Activated CD8-positive, alpha-beta memory T cell treated with anti-CD3 and anti-CD28 coated beads, Interleukin-2, amount 10 ng/mL, durations not matched to agents 7 days and 5 days (primary cell): ENCODE measurements around the gene ZNF681. TPM values are rescaled to one million over a fixed set of nuclear protein-coding genes. Genes with fewer than 3 reads are reported as not detected.
"Not testable (repeated sequence)": the region's sequence is repeated elsewhere in the genome, so short reads cannot be mapped to it uniquely, and the experiment has no call there.

Experiments
- ATAC-seq: fragments of 150-1000 bp; cut with Tn5 transposase; one replicate; pipeline ENCODE4 v1.10.0; 2021; ENCODE audit warnings: moderate library complexity
- CTCF ChIA-PET: fragments of 350-600 bp; sonication (Branson Sonifier 250); formaldehyde crosslinking; loops from one replicate; lab custom pipeline; 2021; ENCODE audit warnings: antibody characterized with exemption; lab: Charles Lee
- DNase-seq: peaks from one replicate; pipeline ENCODE4 v3.0.0-alpha.2; 2020
- H3K27ac Mint-ChIP-seq: one replicate; pipeline ENCODE4 v1.8.0; 2021; ENCODE audit warnings: mild to moderate bottlenecking, mixed read lengths
- H3K27me3 Mint-ChIP-seq: one replicate; pipeline ENCODE4 v1.8.0; 2021; ENCODE audit warnings: mixed read lengths
- H3K36me3 Mint-ChIP-seq: one replicate; pipeline ENCODE4 v1.8.0; 2021; ENCODE audit warnings: mild to moderate bottlenecking, mixed read lengths
- H3K4me1 Mint-ChIP-seq: one replicate; pipeline ENCODE4 v1.8.0; 2021; ENCODE audit warnings: mixed read lengths
- H3K4me3 Mint-ChIP-seq: one replicate; pipeline ENCODE4 v1.8.0; 2021; ENCODE audit warnings: mild to moderate bottlenecking, moderate library complexity, mixed read lengths
- H3K9me3 Mint-ChIP-seq: one replicate; pipeline ENCODE4 v1.8.0; 2022; ENCODE audit warnings: low read depth, mixed read lengths
- total RNA-seq, 2 experiments: library from RNA; stranded (reverse); gene quantifications; one replicate each; pipeline ENCODE4 v1.2.3, GENCODE V29; 2021

Gene ZNF681
- total RNA-seq, 2 experiments from 2014 or later: 3.8 to 4.9 TPM

GRCh38 chr19:23770672-23771250 is 12.1 kb upstream of the ZNF681 start:
- Mint-ChIP-seq H3K27me3 (no peaks in the 10 kb centered on the region), H3K4me3 (no peak overlapping the region), H3K27ac (no peak overlapping the region), H3K9me3 (peaks cover 16% of the 10 kb centered on the region), H3K4me1 (peaks cover 25% of the 10 kb centered on the region), H3K36me3 (peaks cover 65% of the 10 kb centered on the region)
- ATAC-seq: no peak
- DNase-seq: no peak
- CTCF ChIA-PET: no interaction called here

- peaks cover 69% of the 10 kb centered on the region for H3K36me3 Mint-ChIP-seq
- DNase-seq: no peak
- H3K27me3 Mint-ChIP-seq: no peaks in the 10 kb centered on the region
- H3K4me3 Mint-ChIP-seq: no peak overlapping the region
- CTCF ChIA-PET: no interaction called here
- H3K27ac Mint-ChIP-seq: no peak overlapping the region
- no peak for ATAC-seq
- peaks cover 19% of the 10 kb centered on the region for H3K9me3 Mint-ChIP-seq
- peaks cover 25% of the 10 kb centered on the region for H3K4me1 Mint-ChIP-seq
These were observed 11.2 kb upstream of the ZNF681 start for GRCh38 chr19:23769691-23770468.

- DNase-seq (no peak), ATAC-seq (no peak)
- Mint-ChIP-seq H3K4me3 (no peak overlapping the region), H3K27ac (no peak overlapping the region), H3K27me3 (no peaks in the 10 kb centered on the region), H3K36me3 (peaks cover 56% of the 10 kb centered on the region), H3K4me1 (peaks cover 31% of the 10 kb centered on the region), H3K9me3 (peaks cover 8% of the 10 kb centered on the region)
- CTCF ChIA-PET: no interaction called here
These were observed 8.3 kb upstream of the ZNF681 start for GRCh38 chr19:23766951-23767350.

- CTCF ChIA-PET: no interaction called here
- no peak overlapping the region for H3K4me3 Mint-ChIP-seq
- peaks cover 7% of the 10 kb centered on the region for H3K9me3 Mint-ChIP-seq
- no peak overlapping the region for H3K27ac Mint-ChIP-seq
- H3K36me3 Mint-ChIP-seq: peaks cover 38% of the 10 kb centered on the region
- no peaks in the 10 kb centered on the region for H3K27me3 Mint-ChIP-seq
- DNase-seq (no peak), ATAC-seq (no peak)
- H3K4me1 Mint-ChIP-seq: peaks cover 20% of the 10 kb centered on the region
These were observed 6.1 kb upstream of the ZNF681 start for GRCh38 chr19:23764781-23765180.

GRCh38 chr19:23762884-23763711 is 4.4 kb upstream of the ZNF681 start:
- CTCF ChIA-PET: no interaction called here
- no peaks in the 10 kb centered on the region for H3K27me3 Mint-ChIP-seq
- ATAC-seq (peak; percentile 78), DNase-seq (peak; percentile 87)
- H3K4me1 Mint-ChIP-seq: peaks cover 25% of the 10 kb centered on the region
- H3K27ac Mint-ChIP-seq: peak overlapping the region; percentile 81
- peaks cover 34% of the 10 kb centered on the region for H3K36me3 Mint-ChIP-seq
- peaks cover 7% of the 10 kb centered on the region for H3K9me3 Mint-ChIP-seq
- H3K4me3 Mint-ChIP-seq: peak overlapping the region; percentile 91

- CTCF ChIA-PET: no interaction called here
These were observed 3.8 kb upstream of the ZNF681 start for GRCh38 chr19:23762548-23762883.

GRCh38 chr19:23760326-23760725 is 1.6 kb upstream of the ZNF681 start:
- H3K4me3 Mint-ChIP-seq, H3K27ac Mint-ChIP-seq, H3K9me3 Mint-ChIP-seq, H3K27me3 Mint-ChIP-seq, ATAC-seq, DNase-seq, CTCF ChIA-PET: not testable (repeated sequence)
- peaks cover 33% of the 10 kb centered on the region for H3K4me1 Mint-ChIP-seq
- peaks cover 36% of the 10 kb centered on the region for H3K36me3 Mint-ChIP-seq

More at GRCh38 chr19:23762548-23762883, 3.8 kb upstream of the ZNF681 start:
- peaks cover 7% of the 10 kb centered on the region for H3K9me3 Mint-ChIP-seq
- peak overlapping the region; percentile 81 for H3K27ac Mint-ChIP-seq
- H3K27me3 Mint-ChIP-seq: no peaks in the 10 kb centered on the region
- peaks cover 34% of the 10 kb centered on the region for H3K36me3 Mint-ChIP-seq
- peak overlapping the region; percentile 91 for H3K4me3 Mint-ChIP-seq
- H3K4me1 Mint-ChIP-seq: peaks cover 28% of the 10 kb centered on the region
- no peak for DNase-seq
- ATAC-seq: no peak

GRCh38 chr19:23743633-23744232 is 15.0 kb downstream of the ZNF681 start:
- H3K4me1 Mint-ChIP-seq, H3K27ac Mint-ChIP-seq, ATAC-seq, H3K4me3 Mint-ChIP-seq, H3K27me3 Mint-ChIP-seq, CTCF ChIA-PET, DNase-seq: not testable (repeated sequence)
- H3K36me3 Mint-ChIP-seq: peaks cover 53% of the 10 kb centered on the region
- peaks cover 30% of the 10 kb centered on the region for H3K9me3 Mint-ChIP-seq

- H3K36me3 Mint-ChIP-seq, ATAC-seq, H3K27me3 Mint-ChIP-seq, H3K4me1 Mint-ChIP-seq, H3K4me3 Mint-ChIP-seq, DNase-seq, H3K27ac Mint-ChIP-seq: not testable (repeated sequence)
- H3K9me3 Mint-ChIP-seq: peaks cover 11% of the 10 kb centered on the region
- CTCF ChIA-PET: interaction anchor here (0.6 kb wide), 1 partner anchor 93 kb away, joined by 3 read pairs; no protein-coding TSS in a partner anchor
These were observed 27.8 kb downstream of the ZNF681 start for GRCh38 chr19:23730729-23731465.

GRCh38 chr19:23724161-23724560 is 34.5 kb downstream of the ZNF681 start:
- H3K4me3 Mint-ChIP-seq, H3K4me1 Mint-ChIP-seq, DNase-seq, H3K27ac Mint-ChIP-seq, H3K36me3 Mint-ChIP-seq, ATAC-seq, CTCF ChIA-PET, H3K27me3 Mint-ChIP-seq: not testable (repeated sequence)
- peaks cover 13% of the 10 kb centered on the region for H3K9me3 Mint-ChIP-seq

- no peak overlapping the region for H3K27ac Mint-ChIP-seq
- DNase-seq (no peak), ATAC-seq (no peak)
- H3K4me1 Mint-ChIP-seq: no peaks in the 10 kb centered on the region
- CTCF ChIA-PET: no interaction called here
- H3K27me3 Mint-ChIP-seq: no peaks in the 10 kb centered on the region
- H3K4me3 Mint-ChIP-seq: no peak overlapping the region
- H3K36me3 Mint-ChIP-seq: peaks cover 4% of the 10 kb centered on the region
- peaks cover 11% of the 10 kb centered on the region for H3K9me3 Mint-ChIP-seq
These were observed 39.9 kb downstream of the ZNF681 start for GRCh38 chr19:23718802-23719201.

GRCh38 chr19:23716792-23717191 is 41.9 kb downstream of the ZNF681 start:
- no peak for DNase-seq
- no peaks in the 10 kb centered on the region for H3K27me3 Mint-ChIP-seq
- peaks cover 11% of the 10 kb centered on the region for H3K9me3 Mint-ChIP-seq
- H3K36me3 Mint-ChIP-seq: peaks cover 4% of the 10 kb centered on the region
- no peak for ATAC-seq
- no peak overlapping the region for H3K4me3 Mint-ChIP-seq
- CTCF ChIA-PET: no interaction called here
- no peak overlapping the region for H3K27ac Mint-ChIP-seq
- H3K4me1 Mint-ChIP-seq: no peaks in the 10 kb centered on the region

GRCh38 chr19:23709347-23709746 is 49.3 kb downstream of the ZNF681 start:
- Mint-ChIP-seq H3K36me3 (no peaks in the 10 kb centered on the region), H3K27me3 (no peaks in the 10 kb centered on the region), H3K27ac (no peak overlapping the region), H3K4me1 (no peaks in the 10 kb centered on the region), H3K9me3 (peaks cover 2% of the 10 kb centered on the region), H3K4me3 (no peak overlapping the region)
- CTCF ChIA-PET: no interaction called here
- DNase-seq (no peak), ATAC-seq (no peak)
